ENCODE results near the gene C7orf57. TPM values are rescaled to one million over a fixed set of nuclear protein-coding genes. Genes with fewer than 3 reads are reported as not detected.

C7orf57 gene
- total RNA-seq, 1 experiment from 2014 or later = 3.2 TPM

- no peaks in the 10 kb centered on the region for H3K9me3 ChIP-seq (ENCODE audit: control insufficient read depth, insufficient read depth, low read depth, low read length)
- no peaks in the 10 kb centered on the region for H3K27me3 ChIP-seq (ENCODE audit: control insufficient read depth, insufficient read depth, low read length)
- H3K36me3 ChIP-seq (ENCODE audit: control insufficient read depth, insufficient read depth, low read length) = peaks cover 36% of the 10 kb centered on the region
- ATAC-seq (no peak), DNase-seq (ENCODE audit: low read depth, low spot score) (no peak)
- H3K4me3 ChIP-seq (ENCODE audit: low read depth in 2 of 2, low read length in 2 of 2) = no peak overlapping the region
- no TSS peak for BruUV-seq (replicated peaks)
- in situ Hi-C loops (cut with HindIII; ENCODE audit: low pct_unique_long_range_greater_than_20kb, low sequenced_read_pairs) (no loop called here), intact Hi-C loops (cut with micrococcal nuclease; ENCODE audit: unreplicated experiment) (no loop called here)
- ChIA-PET POLR2A (no interaction called here), CTCF (interaction anchor here (0.7 kb wide), 1 partner anchor 116 kb away, joined by 5 read pairs; no protein-coding TSS in a partner anchor)
- H3K4me1 ChIP-seq (ENCODE audit: control insufficient read depth, insufficient read depth, low read length) = peaks cover 43% of the 10 kb centered on the region
- peak overlapping the region; percentile 55 for H3K27ac ChIP-seq (ENCODE audit: low read length)
- no peak for TF ChIP-seq REST (IDR thresholded peaks at IDR 0.05; ENCODE audit: insufficient read depth in 1 of 2, low read depth in 2 of 2, low read length in 1 of 2)
- no peak for TF ChIP-seq SIN3A (IDR thresholded peaks at IDR 0.05; ENCODE audit: borderline replicate concordance, insufficient read depth, low read depth, low read length)
- TF ChIP-seq TCF7L2 (IDR thresholded peaks at IDR 0.05; ENCODE audit: low read depth, low read length) = no peak
- TF ChIP-seq CTCF (IDR thresholded peaks at IDR 0.05) = no peak
- TF ChIP-seq POLR2AphosphoS5 (IDR thresholded peaks at IDR 0.05; ENCODE audit: low read depth, low read length) = no peak; the same call in 1 of the 2 replicates
Observed at GRCh38 chr7:48107926-48108472, 72.7 kb downstream of the C7orf57 start.

GRCh38 chr7:48108959-48109847 lies 73.9 kb downstream of the C7orf57 start:
- DNase-seq (ENCODE audit: low read depth, low spot score) (no peak), ATAC-seq (peak; percentile 65)
- in situ Hi-C loops (cut with HindIII; ENCODE audit: low pct_unique_long_range_greater_than_20kb, low sequenced_read_pairs) (no loop called here), intact Hi-C loops (cut with micrococcal nuclease; ENCODE audit: unreplicated experiment) (no loop called here)
- CTCF ChIA-PET = interaction anchor here (0.7 to 2.1 kb wide), 5 partner anchors 44 to 164 kb away, joined by 3 to 22 read pairs (median 7); no protein-coding TSS in a partner anchor
- H3K4me1 ChIP-seq (ENCODE audit: control insufficient read depth, insufficient read depth, low read length) = peaks cover 45% of the 10 kb centered on the region
- no peaks in the 10 kb centered on the region for H3K9me3 ChIP-seq (ENCODE audit: control insufficient read depth, insufficient read depth, low read depth, low read length)
- H3K4me3 ChIP-seq (ENCODE audit: low read depth in 2 of 2, low read length in 2 of 2) = no peak overlapping the region
- TF ChIP-seq REST (IDR thresholded peaks at IDR 0.05; ENCODE audit: insufficient read depth in 1 of 2, low read depth in 2 of 2, low read length in 1 of 2) = no peak
- TF ChIP-seq POLR2AphosphoS5 (IDR thresholded peaks at IDR 0.05; ENCODE audit: low read depth, low read length) = peak; percentile 20
- peak overlapping the region; percentile 55 for H3K27ac ChIP-seq (ENCODE audit: low read length)
- H3K27me3 ChIP-seq (ENCODE audit: control insufficient read depth, insufficient read depth, low read length) = no peaks in the 10 kb centered on the region
- POLR2A ChIA-PET = no interaction called here
- peaks cover 31% of the 10 kb centered on the region for H3K36me3 ChIP-seq (ENCODE audit: control insufficient read depth, insufficient read depth, low read length)
- BruUV-seq (replicated peaks) = no TSS peak
